ENCODE data around the gene INHBC.

Gene INHBC

DNA sequence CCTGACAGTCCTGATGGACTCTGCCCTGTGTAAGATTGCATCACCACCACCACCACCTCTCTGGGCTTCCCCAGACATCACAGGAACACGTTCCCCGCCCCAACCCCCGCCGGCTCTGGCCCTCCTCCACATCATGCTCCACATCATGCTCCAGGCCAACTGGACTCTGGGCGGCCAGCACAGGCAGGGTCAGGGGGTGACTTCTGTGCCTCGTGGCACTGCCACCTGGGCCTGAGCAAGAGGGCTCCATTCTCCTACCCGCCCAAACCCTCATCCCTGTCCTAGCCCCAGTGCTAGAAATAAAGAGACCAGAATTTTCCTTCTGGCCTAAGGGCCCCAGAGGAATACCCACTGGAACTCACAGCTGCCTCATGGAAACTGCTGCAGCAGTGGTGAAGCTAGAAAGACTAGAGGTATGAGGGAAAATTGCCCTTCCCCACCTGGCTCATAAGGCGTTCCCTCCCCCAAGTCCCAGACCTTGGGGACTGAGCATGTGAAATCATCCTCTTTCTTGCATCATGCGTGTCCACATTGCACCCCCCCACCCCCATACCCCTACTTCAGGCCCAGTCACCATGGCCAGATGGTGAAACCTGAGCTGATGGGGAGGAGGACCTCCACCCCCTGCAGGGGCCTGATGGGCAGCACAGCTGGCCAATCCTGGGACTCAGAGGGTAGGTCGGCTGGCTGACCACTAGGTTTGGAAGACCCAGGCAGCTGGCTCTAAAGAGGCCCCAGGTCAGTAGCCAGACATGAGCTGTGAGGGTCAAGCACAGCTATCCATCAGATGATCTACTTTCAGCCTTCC lies 20.2 kb downstream of the INHBC start, which contains the start of gene INHBE:
TSS of gene INHBE (plus strand) at position 742 of the 808 bp plus-strand sequence. CDS start 230 bp downstream, outside the sequence.
- TF ChIP-seq, protein P1, sequence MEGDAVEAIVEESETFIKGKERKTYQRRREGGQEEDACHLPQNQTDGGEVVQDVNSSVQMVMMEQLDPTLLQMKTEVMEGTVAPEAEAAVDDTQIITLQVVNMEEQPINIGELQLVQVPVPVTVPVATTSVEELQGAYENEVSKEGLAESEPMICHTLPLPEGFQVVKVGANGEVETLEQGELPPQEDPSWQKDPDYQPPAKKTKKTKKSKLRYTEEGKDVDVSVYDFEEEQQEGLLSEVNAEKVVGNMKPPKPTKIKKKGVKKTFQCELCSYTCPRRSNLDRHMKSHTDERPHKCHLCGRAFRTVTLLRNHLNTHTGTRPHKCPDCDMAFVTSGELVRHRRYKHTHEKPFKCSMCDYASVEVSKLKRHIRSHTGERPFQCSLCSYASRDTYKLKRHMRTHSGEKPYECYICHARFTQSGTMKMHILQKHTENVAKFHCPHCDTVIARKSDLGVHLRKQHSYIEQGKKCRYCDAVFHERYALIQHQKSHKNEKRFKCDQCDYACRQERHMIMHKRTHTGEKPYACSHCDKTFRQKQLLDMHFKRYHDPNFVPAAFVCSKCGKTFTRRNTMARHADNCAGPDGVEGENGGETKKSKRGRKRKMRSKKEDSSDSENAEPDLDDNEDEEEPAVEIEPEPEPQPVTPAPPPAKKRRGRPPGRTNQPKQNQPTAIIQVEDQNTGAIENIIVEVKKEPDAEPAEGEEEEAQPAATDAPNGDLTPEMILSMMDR (IDR thresholded peaks at IDR 0.05; ENCODE audit: insufficient read depth, missing control alignments) = no peak
- no peak for FAIRE-seq
- no peak for DNase-seq (ENCODE audit: insufficient read length, low spot score)

DNA sequence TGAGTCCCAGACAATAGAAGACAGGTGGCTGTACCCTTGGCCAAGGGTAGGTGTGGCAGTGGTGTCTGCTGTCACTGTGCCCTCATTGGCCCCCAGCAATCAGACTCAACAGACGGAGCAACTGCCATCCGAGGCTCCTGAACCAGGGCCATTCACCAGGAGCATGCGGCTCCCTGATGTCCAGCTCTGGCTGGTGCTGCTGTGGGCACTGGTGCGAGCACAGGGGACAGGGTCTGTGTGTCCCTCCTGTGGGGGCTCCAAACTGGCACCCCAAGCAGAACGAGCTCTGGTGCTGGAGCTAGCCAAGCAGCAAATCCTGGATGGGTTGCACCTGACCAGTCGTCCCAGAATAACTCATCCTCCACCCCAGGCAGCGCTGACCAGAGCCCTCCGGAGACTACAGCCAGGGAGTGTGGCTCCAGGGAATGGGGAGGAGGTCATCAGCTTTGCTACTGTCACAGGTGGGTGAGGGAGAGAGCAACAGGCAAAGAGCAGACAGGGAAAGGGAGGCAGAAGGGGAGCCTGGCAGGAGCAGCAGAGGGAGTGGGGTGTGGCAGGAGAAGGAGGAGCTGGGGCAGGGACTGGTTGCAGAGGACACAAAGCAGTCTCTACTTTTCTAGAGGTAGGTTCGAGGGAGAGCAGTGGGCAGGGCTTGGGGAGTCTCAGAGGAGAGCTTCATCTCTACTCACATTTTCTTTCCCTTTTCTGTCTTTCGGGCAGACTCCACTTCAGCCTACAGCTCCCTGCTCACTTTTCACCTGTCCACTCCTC lies 21.0 kb downstream of the INHBC start:
- no peak for DNase-seq (ENCODE audit: insufficient read length, low spot score)
- FAIRE-seq = no peak
- TF ChIP-seq, protein P1 (IDR thresholded peaks at IDR 0.05; ENCODE audit: insufficient read depth, missing control alignments) = no peak

- no peak for DNase-seq (ENCODE audit: insufficient read length, low spot score)
- FAIRE-seq = no peak
- TF ChIP-seq, protein P1 (IDR thresholded peaks at IDR 0.05; ENCODE audit: insufficient read depth, missing control alignments) = peak; percentile 79
Observed at GRCh38 chr12:57456145-57456700, 21.6 kb downstream of the INHBC start.

- DNase-seq (ENCODE audit: insufficient read length, low spot score) (no peak), FAIRE-seq (no peak)
- TF ChIP-seq, protein P1 (IDR thresholded peaks at IDR 0.05; ENCODE audit: insufficient read depth, missing control alignments) = no peak
Observed at GRCh38 chr12:57456737-57457490, 22.3 kb downstream of the INHBC start.

GRCh38 chr12:57458665-57459054 lies 24.1 kb downstream of the INHBC start:
- no peak for DNase-seq (ENCODE audit: insufficient read length, low spot score)
- no peak for FAIRE-seq
- TF ChIP-seq, protein P1 (IDR thresholded peaks at IDR 0.05; ENCODE audit: insufficient read depth, missing control alignments) = no peak

GRCh38 chr12:57459055-57459749 lies 24.6 kb downstream of the INHBC start:
- FAIRE-seq (no peak), DNase-seq (ENCODE audit: insufficient read length, low spot score) (peak; percentile 72)
- TF ChIP-seq, protein P1 (IDR thresholded peaks at IDR 0.05; ENCODE audit: insufficient read depth, missing control alignments) = peak; percentile 97

Measured in D721Med (cell line).